ENCODE measurements around the gene HDGF. TPM values are rescaled to one million over a fixed set of nuclear protein-coding genes. Genes with fewer than 3 reads are reported as not detected.
A peak's percentile ranks its signal among the peaks of the same experiment; 100 is the strongest.

HDGF gene
- total RNA-seq, 1 experiment from 2014 or later: 498 TPM

DNA sequence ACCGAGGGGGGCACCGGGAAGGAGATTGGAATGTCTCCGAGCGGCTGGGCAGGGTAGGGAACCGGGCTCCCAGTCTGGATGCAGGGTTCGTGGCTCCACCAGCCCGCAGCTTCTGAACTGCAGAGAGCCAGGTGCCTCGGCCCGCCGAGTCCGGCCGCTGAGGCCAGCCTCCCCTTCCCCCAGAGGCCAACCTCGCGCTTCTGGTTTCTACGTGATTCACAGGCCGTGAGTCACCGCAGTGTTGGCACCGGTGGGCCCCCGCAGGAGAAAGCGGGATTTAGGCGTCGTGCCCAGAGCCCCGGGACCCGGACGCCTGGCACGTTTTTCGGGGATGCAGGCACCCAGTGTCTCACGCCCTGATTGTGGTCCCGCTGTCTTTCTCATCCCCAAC, 46.5 kb downstream of the HDGF start:
- Histone ChIP-seq H3K4me2 (peak overlapping the region; percentile 92), H3K4me3 (peak overlapping the region; percentile 79), H3K27me3 (ENCODE audit: insufficient read depth, low read depth) (no peaks in the 10 kb centered on the region), H3F3A (ENCODE audit: insufficient read depth, low read depth) (peaks cover 10% of the 10 kb centered on the region), H2AFZ (peak overlapping the region; percentile 71), H3K27ac (peak overlapping the region; percentile 55), H3K4me1 (replicated peaks; ENCODE audit: insufficient read depth) (peaks cover 36% of the 10 kb centered on the region), H3K9me3 (ENCODE audit: insufficient read depth, low read depth) (no peaks in the 10 kb centered on the region), H3K79me2 (ENCODE audit: low read depth) (peaks cover 30% of the 10 kb centered on the region), H3K9me2 (ENCODE audit: insufficient read depth) (no peaks in the 10 kb centered on the region), H4K20me1 (ENCODE audit: insufficient read depth) (no peaks in the 10 kb centered on the region), H3K36me3 (ENCODE audit: low read depth) (no peaks in the 10 kb centered on the region; the same call in 1 of the 2 replicates)
- POLR2A ChIA-PET (ENCODE audit: unreplicated experiment): interaction anchor here (0.7 to 2.3 kb wide), 6 partner anchors 10 to 44 kb away, joined by 4 to 28 read pairs (median 11); partner anchors contain the start of gene METTL25B
- TSS peak; percentile 68 for BruUV-seq (replicated peaks)
- intact Hi-C loops (cut with micrococcal nuclease; ENCODE audit: unreplicated experiment): loop anchor here (1.0 kb wide), 2 partner anchors 12 to 21 kb away; no protein-coding TSS in a partner anchor
- no peak for TF ChIP-seq EZH2 (IDR thresholded peaks at IDR 0.05; ENCODE audit: low read depth)
- TF ChIP-seq, protein P1, sequence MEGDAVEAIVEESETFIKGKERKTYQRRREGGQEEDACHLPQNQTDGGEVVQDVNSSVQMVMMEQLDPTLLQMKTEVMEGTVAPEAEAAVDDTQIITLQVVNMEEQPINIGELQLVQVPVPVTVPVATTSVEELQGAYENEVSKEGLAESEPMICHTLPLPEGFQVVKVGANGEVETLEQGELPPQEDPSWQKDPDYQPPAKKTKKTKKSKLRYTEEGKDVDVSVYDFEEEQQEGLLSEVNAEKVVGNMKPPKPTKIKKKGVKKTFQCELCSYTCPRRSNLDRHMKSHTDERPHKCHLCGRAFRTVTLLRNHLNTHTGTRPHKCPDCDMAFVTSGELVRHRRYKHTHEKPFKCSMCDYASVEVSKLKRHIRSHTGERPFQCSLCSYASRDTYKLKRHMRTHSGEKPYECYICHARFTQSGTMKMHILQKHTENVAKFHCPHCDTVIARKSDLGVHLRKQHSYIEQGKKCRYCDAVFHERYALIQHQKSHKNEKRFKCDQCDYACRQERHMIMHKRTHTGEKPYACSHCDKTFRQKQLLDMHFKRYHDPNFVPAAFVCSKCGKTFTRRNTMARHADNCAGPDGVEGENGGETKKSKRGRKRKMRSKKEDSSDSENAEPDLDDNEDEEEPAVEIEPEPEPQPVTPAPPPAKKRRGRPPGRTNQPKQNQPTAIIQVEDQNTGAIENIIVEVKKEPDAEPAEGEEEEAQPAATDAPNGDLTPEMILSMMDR (conservative IDR thresholded peaks at IDR 0.05): no peak
- DNase-seq: peak; percentile 70 to 78
- CTCF ChIA-PET: interaction anchor here (0.6 to 8.4 kb wide), 2 partner anchors 15 to 155 kb away, joined by 3 to 109 read pairs; no protein-coding TSS in a partner anchor

DNA sequence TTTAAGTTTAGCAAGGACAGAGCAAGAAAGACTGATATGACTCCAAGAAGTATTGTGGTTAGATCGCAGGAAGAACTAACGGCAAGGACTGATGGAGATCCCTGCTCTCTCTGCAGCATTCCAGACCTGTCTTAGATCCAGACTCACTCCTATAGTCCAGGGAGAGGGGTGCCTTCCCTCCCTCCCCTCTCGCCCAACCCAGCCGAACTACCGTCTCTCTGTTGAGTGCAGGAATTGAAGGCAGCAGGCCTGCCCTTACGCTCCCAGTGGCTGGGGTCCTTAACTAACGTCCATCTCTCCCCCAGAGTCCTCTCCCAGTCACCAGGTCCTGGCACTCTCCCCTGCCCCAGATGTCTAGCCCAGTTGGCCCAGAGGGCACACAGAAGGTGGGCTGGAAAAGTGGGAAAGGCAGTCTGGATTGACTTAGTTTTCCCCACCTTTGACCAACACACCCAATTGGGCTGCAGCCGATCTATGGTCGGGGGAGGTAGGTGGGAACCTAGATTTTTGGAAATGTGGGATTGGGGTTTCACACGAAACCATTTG, 47.2 kb downstream of the HDGF start:
- H3K4me3 ChIP-seq: peak overlapping the region; percentile 79
- no peak for DNase-seq
- H3K79me2 ChIP-seq (ENCODE audit: low read depth): peaks cover 30% of the 10 kb centered on the region
- H3K27ac ChIP-seq: peak overlapping the region; percentile 55
- TF ChIP-seq, protein P1 (conservative IDR thresholded peaks at IDR 0.05): no peak
- no peak for TF ChIP-seq EZH2 (IDR thresholded peaks at IDR 0.05; ENCODE audit: low read depth)
- H3K9me2 ChIP-seq (ENCODE audit: insufficient read depth): no peaks in the 10 kb centered on the region
- peaks cover 10% of the 10 kb centered on the region for H3F3A ChIP-seq (ENCODE audit: insufficient read depth, low read depth)
- H2AFZ ChIP-seq: no peak overlapping the region; the same call in 1 of the 2 replicates
- peak overlapping the region; percentile 92 for H3K4me2 ChIP-seq
- H3K27me3 ChIP-seq (ENCODE audit: insufficient read depth, low read depth): no peaks in the 10 kb centered on the region
- no peaks in the 10 kb centered on the region for H3K9me3 ChIP-seq (ENCODE audit: insufficient read depth, low read depth)
- H3K4me1 ChIP-seq (replicated peaks; ENCODE audit: insufficient read depth): peaks cover 29% of the 10 kb centered on the region
- no TSS peak for BruUV-seq (replicated peaks)
- H3K36me3 ChIP-seq (ENCODE audit: low read depth): no peaks in the 10 kb centered on the region; the same call in 1 of the 2 replicates
- H4K20me1 ChIP-seq (ENCODE audit: insufficient read depth): no peaks in the 10 kb centered on the region
- intact Hi-C loops (cut with micrococcal nuclease; ENCODE audit: unreplicated experiment): no loop called here
- CTCF ChIA-PET: interaction anchor here (8.4 kb wide), 1 partner anchor 14 kb away, joined by 109 read pairs; no protein-coding TSS in a partner anchor
- POLR2A ChIA-PET (ENCODE audit: unreplicated experiment): interaction anchor here (0.6 to 2.3 kb wide), 3 partner anchors 12 to 204 kb away, joined by 12 to 28 read pairs (median 15); partner anchors contain the start of gene MEF2D

DNA sequence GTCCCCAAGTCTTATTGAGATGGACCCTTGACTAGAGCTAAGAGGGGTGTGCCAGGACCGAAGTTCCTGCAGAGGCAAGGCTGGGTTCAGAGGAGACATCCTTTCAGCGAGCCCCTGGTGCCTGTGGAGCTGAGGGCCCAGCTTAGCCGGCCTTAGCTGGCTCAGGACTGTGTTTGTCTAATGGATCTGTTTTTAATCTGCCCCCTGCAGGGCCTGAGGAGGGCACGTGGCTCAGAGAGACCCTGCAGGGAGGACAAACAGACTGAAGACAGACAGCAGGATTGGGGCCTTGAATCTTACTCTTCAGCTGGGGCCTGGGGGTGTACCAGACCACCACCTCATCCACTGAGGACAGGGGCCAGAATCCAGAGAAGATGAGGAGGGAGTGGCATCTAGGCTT, 47.7 kb downstream of the HDGF start:
- peak overlapping the region; percentile 92 for H3K4me2 ChIP-seq
- H3F3A ChIP-seq (ENCODE audit: insufficient read depth, low read depth): peaks cover 10% of the 10 kb centered on the region
- intact Hi-C loops (cut with micrococcal nuclease; ENCODE audit: unreplicated experiment): no loop called here
- peak overlapping the region; percentile 79; the same call in 1 of the 2 replicates for H3K4me3 ChIP-seq
- no peak overlapping the region for H3K27ac ChIP-seq
- H3K9me3 ChIP-seq (ENCODE audit: insufficient read depth, low read depth): no peaks in the 10 kb centered on the region
- BruUV-seq (replicated peaks): no TSS peak
- H3K79me2 ChIP-seq (ENCODE audit: low read depth): peaks cover 30% of the 10 kb centered on the region
- H4K20me1 ChIP-seq (ENCODE audit: insufficient read depth): no peaks in the 10 kb centered on the region
- no peak for TF ChIP-seq EZH2 (IDR thresholded peaks at IDR 0.05; ENCODE audit: low read depth)
- TF ChIP-seq, protein P1 (conservative IDR thresholded peaks at IDR 0.05): no peak; the same call in 1 of the 2 replicates
- ChIA-PET CTCF (interaction anchor here (8.4 kb wide), 1 partner anchor 13 kb away, joined by 109 read pairs; no protein-coding TSS in a partner anchor), POLR2A (ENCODE audit: unreplicated experiment) (interaction anchor here (0.6 kb wide), 1 partner anchor 203 kb away, joined by 15 read pairs; the partner anchor contains the start of gene MEF2D)
- H3K4me1 ChIP-seq (replicated peaks; ENCODE audit: insufficient read depth): peaks cover 25% of the 10 kb centered on the region
- H3K9me2 ChIP-seq (ENCODE audit: insufficient read depth): no peaks in the 10 kb centered on the region
- no peaks in the 10 kb centered on the region for H3K27me3 ChIP-seq (ENCODE audit: insufficient read depth, low read depth)
- no peak for DNase-seq
- no peak overlapping the region for H2AFZ ChIP-seq
- H3K36me3 ChIP-seq (ENCODE audit: low read depth): no peaks in the 10 kb centered on the region; the same call in 1 of the 2 replicates

Measured in PC-9 (cell line).